PFSK-1 (cell line): Measurements from ENCODE around the gene WDR33.

Experiments used
- FOXP2 ChIP-seq: optimal IDR thresholded peaks from 2 replicates; pipeline ENCODE3; 2011; ENCODE audit warnings: borderline replicate concordance, control low read depth, inconsistent platforms; ENCODE audit not compliant: insufficient read depth; ENCODE audit errors: extremely low read length, extremely low read depth
- POLR2AphosphoS5 ChIP-seq: IDR thresholded peaks from 2 replicates; pipeline ENCODE4 v1.6.1; 2012; ENCODE audit warnings: low read depth, mild to moderate bottlenecking, control low read depth, low read length, moderate library complexity
- SIN3A ChIP-seq: IDR thresholded peaks from 2 replicates; pipeline ENCODE4 v1.6.1; 2012; ENCODE audit warnings: mild to moderate bottlenecking, low read length, moderate library complexity, borderline replicate concordance; ENCODE audit not compliant: insufficient read depth
- TAF1 ChIP-seq: IDR thresholded peaks from 2 replicates; pipeline ENCODE4 v1.6.1; 2012; ENCODE audit warnings: low read length, control low read depth, borderline replicate concordance; ENCODE audit not compliant: insufficient read depth
- TF ChIP-seq, protein P1 (sequence below), 2 experiments: IDR thresholded peaks; 2 replicates each; pipeline versions ENCODE4 v1.6.1 to v1.8.0; 2011 to 2012; ENCODE audit warnings: low read depth in 2 of 2, low read length in 2 of 2, control low read depth in 1 of 2, inconsistent platforms in 1 of 2, mild to moderate bottlenecking in 1 of 2, moderate library complexity in 1 of 2; ENCODE audit not compliant: insufficient read depth in 1 of 2

The WDR33 gene

DNA sequence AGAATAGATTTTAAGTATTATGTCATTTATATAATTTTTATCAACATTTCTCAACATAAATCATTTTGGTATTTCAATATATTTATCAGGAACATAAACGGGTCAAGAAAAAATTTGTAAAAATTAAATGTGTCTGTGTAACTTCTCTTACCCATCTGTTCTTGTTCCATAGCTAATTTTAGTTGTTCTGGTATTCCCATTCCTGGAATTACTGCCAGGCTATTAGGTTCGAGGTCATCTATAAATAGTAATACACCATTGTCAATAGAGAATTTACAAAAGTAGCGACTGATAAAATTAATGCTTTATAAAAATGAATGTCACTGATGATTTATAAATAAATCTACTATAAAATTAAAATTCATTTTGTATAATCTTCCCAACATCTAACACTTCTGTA lies 88.2 kb downstream of the WDR33 start:
- TF ChIP-seq, protein P1, sequence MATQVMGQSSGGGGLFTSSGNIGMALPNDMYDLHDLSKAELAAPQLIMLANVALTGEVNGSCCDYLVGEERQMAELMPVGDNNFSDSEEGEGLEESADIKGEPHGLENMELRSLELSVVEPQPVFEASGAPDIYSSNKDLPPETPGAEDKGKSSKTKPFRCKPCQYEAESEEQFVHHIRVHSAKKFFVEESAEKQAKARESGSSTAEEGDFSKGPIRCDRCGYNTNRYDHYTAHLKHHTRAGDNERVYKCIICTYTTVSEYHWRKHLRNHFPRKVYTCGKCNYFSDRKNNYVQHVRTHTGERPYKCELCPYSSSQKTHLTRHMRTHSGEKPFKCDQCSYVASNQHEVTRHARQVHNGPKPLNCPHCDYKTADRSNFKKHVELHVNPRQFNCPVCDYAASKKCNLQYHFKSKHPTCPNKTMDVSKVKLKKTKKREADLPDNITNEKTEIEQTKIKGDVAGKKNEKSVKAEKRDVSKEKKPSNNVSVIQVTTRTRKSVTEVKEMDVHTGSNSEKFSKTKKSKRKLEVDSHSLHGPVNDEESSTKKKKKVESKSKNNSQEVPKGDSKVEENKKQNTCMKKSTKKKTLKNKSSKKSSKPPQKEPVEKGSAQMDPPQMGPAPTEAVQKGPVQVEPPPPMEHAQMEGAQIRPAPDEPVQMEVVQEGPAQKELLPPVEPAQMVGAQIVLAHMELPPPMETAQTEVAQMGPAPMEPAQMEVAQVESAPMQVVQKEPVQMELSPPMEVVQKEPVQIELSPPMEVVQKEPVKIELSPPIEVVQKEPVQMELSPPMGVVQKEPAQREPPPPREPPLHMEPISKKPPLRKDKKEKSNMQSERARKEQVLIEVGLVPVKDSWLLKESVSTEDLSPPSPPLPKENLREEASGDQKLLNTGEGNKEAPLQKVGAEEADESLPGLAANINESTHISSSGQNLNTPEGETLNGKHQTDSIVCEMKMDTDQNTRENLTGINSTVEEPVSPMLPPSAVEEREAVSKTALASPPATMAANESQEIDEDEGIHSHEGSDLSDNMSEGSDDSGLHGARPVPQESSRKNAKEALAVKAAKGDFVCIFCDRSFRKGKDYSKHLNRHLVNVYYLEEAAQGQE (IDR thresholded peaks at IDR 0.05; ENCODE audit: insufficient read depth in 1 of 2, low read depth in 2 of 2, low read length in 2 of 2): no peak
- TF ChIP-seq FOXP2: no peak
- TF ChIP-seq TAF1: no peak
- TF ChIP-seq POLR2AphosphoS5: no peak
- no peak for TF ChIP-seq SIN3A

DNA sequence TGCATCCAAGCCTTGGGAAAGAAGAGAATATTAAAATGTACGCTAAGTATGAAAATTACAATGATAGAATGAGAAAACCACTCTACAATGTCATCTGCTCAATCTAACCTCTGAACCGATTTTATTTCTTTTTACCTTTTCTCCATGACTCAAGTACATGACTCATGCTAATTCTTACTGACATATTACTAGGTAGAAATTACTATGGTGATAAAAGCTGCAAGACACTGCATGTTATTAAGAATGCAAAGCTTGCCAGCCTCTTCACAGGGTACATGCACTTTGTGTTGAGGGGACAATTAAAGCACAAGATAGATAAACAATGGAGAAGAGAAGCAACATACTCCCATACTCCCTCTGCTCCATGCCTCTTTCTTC lies 89.0 kb downstream of the WDR33 start:
- TF ChIP-seq FOXP2 (no peak), SIN3A (no peak), TAF1 (no peak), POLR2AphosphoS5 (no peak)
- TF ChIP-seq, protein P1 (IDR thresholded peaks at IDR 0.05; ENCODE audit: insufficient read depth in 1 of 2, low read depth in 2 of 2, low read length in 2 of 2): no peak

DNA sequence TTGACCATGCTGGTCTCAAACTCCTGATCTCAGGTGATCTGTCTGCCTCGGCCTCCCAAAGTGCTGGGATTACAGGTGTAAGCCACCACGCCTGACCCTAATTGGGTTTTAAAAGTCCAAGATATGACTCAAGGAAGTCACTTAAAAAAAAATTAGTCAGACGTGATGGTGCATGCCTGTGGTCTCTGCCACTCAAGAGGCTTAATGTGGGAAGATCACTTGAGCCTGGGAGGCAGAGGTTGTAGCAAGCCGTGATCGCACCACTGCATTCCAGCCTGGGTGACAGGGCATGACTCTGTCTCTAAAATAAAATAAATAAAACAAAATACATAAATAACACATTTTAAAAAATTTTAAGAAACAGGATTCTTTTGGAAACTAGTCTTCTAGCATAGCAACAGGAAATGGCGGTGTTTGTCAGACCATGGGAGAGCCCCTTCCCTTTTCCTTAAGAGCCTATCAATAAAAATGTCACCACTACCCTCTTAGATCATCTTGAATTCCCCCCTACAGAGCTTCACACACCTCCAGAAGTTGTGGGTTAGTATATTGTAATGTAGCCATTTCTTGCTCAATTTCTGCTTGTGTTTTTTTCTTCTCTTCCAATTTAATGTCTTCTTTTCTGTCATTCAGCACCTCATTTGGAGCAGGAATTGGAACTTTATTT lies 89.5 kb downstream of the WDR33 start:
- TF ChIP-seq TAF1: no peak
- TF ChIP-seq, protein P1 (IDR thresholded peaks at IDR 0.05; ENCODE audit: insufficient read depth in 1 of 2, low read depth in 2 of 2, low read length in 2 of 2): no peak
- no peak for TF ChIP-seq POLR2AphosphoS5
- no peak for TF ChIP-seq FOXP2
- TF ChIP-seq SIN3A: no peak

DNA sequence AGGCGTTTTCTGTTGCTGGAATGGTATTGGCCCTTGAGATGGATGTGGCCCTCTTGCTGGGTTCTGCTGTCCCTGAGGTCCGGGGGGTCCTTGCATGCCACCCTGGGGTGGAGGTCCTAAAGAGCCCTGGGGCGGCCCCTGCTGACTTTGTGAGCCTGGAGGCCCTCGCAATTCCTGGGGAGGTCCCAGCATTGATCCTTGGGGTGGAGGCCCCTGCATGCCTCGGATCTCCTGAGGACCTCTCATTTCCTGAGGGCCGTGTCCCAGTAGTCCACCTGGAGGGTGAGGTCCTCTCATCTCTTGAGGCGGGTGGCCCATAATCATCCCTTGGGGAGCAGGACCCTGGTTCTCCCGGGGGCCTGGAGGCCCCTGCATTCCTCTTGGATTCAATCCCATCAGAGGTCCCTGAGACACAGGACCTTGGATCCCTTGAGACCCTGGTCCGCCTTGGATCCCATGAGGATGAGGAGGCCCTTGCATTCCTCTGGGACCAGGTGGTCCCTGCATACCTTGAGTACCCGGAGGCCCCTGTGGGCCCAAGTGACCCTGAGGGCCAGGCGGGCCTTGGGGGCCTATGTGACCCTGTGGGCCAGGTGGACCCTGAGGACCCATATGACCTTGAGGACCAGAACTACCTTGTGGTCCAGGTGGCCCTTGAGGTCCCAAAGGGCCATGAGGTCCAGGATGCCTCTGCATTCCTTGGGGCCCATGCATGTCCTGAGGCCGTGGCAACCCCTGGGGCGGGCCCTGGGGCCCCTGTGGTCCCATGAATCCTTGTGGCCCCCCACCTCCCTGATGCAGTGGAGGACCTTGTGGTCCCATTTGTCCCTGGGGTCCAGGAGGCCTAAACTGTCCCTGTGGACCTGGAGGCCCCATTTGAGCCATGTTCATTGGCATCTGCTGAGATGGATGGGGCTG lies 91.4 kb downstream of the WDR33 start:
- TF ChIP-seq, protein P1 (IDR thresholded peaks at IDR 0.05; ENCODE audit: insufficient read depth in 1 of 2, low read depth in 2 of 2, low read length in 2 of 2): no peak
- TF ChIP-seq TAF1: no peak
- TF ChIP-seq FOXP2: no peak
- TF ChIP-seq POLR2AphosphoS5: no peak
- no peak for TF ChIP-seq SIN3A
